ENCODE data around the gene TNS3. TPM values are rescaled to one million over a fixed set of nuclear protein-coding genes. Genes with fewer than 3 reads are reported as not detected.

Gene TNS3
- total and polyA plus RNA-seq, 9 of the 15 experiments (the other 6 are each of a cell fraction or from before 2014, with no cell fraction given): 0.20 TPM; not detected in 8

GRCh38 chr7:47482013-47482875 lies 99.7 kb downstream of the TNS3 start (continued):
- TF ChIP-seq CC2D1A (IDR thresholded peaks at IDR 0.05): no peak
- TF ChIP-seq, protein P1, sequence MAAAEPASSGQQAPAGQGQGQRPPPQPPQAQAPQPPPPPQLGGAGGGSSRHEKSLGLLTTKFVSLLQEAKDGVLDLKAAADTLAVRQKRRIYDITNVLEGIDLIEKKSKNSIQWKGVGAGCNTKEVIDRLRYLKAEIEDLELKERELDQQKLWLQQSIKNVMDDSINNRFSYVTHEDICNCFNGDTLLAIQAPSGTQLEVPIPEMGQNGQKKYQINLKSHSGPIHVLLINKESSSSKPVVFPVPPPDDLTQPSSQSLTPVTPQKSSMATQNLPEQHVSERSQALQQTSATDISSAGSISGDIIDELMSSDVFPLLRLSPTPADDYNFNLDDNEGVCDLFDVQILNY (CRISPR knock-in tag; IDR thresholded peaks at IDR 0.05): no peak
- peak; percentile 46; the same call in 1 of the 2 replicates for TF ChIP-seq FOXM1 (IDR thresholded peaks at IDR 0.05; ENCODE audit: low read depth)
- no peak for TF ChIP-seq FOXM1 (CRISPR knock-in tag; IDR thresholded peaks at IDR 0.05; ENCODE audit: low read depth)
- TF ChIP-seq, protein P2, sequence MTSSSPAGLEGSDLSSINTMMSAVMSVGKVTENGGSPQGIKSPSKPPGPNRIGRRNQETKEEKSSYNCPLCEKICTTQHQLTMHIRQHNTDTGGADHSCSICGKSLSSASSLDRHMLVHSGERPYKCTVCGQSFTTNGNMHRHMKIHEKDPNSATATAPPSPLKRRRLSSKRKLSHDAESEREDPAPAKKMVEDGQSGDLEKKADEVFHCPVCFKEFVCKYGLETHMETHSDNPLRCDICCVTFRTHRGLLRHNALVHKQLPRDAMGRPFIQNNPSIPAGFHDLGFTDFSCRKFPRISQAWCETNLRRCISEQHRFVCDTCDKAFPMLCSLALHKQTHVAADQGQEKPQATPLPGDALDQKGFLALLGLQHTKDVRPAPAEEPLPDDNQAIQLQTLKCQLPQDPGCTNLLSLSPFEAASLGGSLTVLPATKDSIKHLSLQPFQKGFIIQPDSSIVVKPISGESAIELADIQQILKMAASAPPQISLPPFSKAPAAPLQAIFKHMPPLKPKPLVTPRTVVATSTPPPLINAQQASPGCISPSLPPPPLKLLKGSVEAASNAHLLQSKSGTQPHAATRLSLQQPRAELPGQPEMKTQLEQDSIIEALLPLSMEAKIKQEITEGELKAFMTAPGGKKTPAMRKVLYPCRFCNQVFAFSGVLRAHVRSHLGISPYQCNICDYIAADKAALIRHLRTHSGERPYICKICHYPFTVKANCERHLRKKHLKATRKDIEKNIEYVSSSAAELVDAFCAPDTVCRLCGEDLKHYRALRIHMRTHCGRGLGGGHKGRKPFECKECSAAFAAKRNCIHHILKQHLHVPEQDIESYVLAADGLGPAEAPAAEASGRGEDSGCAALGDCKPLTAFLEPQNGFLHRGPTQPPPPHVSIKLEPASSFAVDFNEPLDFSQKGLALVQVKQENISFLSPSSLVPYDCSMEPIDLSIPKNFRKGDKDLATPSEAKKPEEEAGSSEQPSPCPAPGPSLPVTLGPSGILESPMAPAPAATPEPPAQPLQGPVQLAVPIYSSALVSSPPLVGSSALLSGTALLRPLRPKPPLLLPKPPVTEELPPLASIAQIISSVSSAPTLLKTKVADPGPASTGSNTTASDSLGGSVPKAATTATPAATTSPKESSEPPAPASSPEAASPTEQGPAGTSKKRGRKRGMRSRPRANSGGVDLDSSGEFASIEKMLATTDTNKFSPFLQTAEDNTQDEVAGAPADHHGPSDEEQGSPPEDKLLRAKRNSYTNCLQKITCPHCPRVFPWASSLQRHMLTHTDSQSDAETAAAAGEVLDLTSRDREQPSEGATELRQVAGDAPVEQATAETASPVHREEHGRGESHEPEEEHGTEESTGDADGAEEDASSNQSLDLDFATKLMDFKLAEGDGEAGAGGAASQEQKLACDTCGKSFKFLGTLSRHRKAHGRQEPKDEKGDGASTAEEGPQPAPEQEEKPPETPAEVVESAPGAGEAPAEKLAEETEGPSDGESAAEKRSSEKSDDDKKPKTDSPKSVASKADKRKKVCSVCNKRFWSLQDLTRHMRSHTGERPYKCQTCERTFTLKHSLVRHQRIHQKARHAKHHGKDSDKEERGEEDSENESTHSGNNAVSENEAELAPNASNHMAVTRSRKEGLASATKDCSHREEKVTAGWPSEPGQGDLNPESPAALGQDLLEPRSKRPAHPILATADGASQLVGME (CRISPR knock-in tag; IDR thresholded peaks at IDR 0.05): no peak
- peak; percentile 91 for TF ChIP-seq KLF16 (IDR thresholded peaks at IDR 0.05)
- TF ChIP-seq, protein P3, sequence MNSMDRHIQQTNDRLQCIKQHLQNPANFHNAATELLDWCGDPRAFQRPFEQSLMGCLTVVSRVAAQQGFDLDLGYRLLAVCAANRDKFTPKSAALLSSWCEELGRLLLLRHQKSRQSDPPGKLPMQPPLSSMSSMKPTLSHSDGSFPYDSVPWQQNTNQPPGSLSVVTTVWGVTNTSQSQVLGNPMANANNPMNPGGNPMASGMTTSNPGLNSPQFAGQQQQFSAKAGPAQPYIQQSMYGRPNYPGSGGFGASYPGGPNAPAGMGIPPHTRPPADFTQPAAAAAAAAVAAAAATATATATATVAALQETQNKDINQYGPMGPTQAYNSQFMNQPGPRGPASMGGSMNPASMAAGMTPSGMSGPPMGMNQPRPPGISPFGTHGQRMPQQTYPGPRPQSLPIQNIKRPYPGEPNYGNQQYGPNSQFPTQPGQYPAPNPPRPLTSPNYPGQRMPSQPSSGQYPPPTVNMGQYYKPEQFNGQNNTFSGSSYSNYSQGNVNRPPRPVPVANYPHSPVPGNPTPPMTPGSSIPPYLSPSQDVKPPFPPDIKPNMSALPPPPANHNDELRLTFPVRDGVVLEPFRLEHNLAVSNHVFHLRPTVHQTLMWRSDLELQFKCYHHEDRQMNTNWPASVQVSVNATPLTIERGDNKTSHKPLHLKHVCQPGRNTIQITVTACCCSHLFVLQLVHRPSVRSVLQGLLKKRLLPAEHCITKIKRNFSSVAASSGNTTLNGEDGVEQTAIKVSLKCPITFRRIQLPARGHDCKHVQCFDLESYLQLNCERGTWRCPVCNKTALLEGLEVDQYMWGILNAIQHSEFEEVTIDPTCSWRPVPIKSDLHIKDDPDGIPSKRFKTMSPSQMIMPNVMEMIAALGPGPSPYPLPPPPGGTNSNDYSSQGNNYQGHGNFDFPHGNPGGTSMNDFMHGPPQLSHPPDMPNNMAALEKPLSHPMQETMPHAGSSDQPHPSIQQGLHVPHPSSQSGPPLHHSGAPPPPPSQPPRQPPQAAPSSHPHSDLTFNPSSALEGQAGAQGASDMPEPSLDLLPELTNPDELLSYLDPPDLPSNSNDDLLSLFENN (IDR thresholded peaks at IDR 0.05; ENCODE audit: low read depth in 2 of 2, low read length in 2 of 2): peak in 1 of 2 experiments; percentile 59; a peak in 1 of 4 replicates
- TF ChIP-seq SMAD4 (CRISPR knock-in tag; conservative IDR thresholded peaks at IDR 0.05): peak; percentile 98
- peak; percentile 87 for TF ChIP-seq NCOR1 (IDR thresholded peaks at IDR 0.05)
- TF ChIP-seq CBFA2T3 (IDR thresholded peaks at IDR 0.05): peak; percentile 93
- no peak for TF ChIP-seq ZNF408 (CRISPR knock-in tag; IDR thresholded peaks at IDR 0.05; ENCODE audit: low read depth)
- peak; percentile 62 for TF ChIP-seq CREM (IDR thresholded peaks at IDR 0.05; ENCODE audit: low read depth)
- 0 out of 4 replicates have a peak, but pooled peaks have one; percentile 18 to 50 for TF ChIP-seq TRIM24 (IDR thresholded peaks at IDR 0.05)
- TF ChIP-seq FOXK2 (conservative IDR thresholded peaks at IDR 0.05 in 1 of 2, IDR thresholded peaks at IDR 0.05 in 1 of 2; ENCODE audit: low read depth in 2 of 2): 0 out of 4 replicates have a peak, but pooled peaks of 1 of the 2 experiments have one; percentile 35
- TF ChIP-seq KDM1A (IDR thresholded peaks at IDR 0.05): peak; percentile 81 to 87
- peak in 1 of 2 experiments; percentile 85; a peak in 2 of 4 replicates for TF ChIP-seq RCOR1 (IDR thresholded peaks at IDR 0.05; ENCODE audit: borderline replicate concordance in 1 of 2, low read depth in 2 of 2, low read length in 2 of 2)
- TF ChIP-seq TCF7 (IDR thresholded peaks at IDR 0.05; ENCODE audit: borderline replicate concordance): no peak
- TF ChIP-seq ZNF584 (CRISPR knock-in tag; IDR thresholded peaks at IDR 0.05; ENCODE audit: low read depth): peak; percentile 67; the same call in 1 of the 2 replicates
